Neuron (in vitro differentiated cells): ENCODE results near the gene FOXC2.

Source experiments
- H2AFZ ChIP-seq: one replicate; pipeline ENCODE4 v1.6.1; 2013; ENCODE audit warnings: low read depth, mild to moderate bottlenecking, inconsistent platforms, low read length, moderate library complexity
- H3K27me3 ChIP-seq: one replicate; pipeline ENCODE4 v1.6.1; 2013; ENCODE audit warnings: low read length; ENCODE audit not compliant: insufficient read depth
- H3K36me3 ChIP-seq: one replicate; pipeline ENCODE4 v1.6.1; 2013; ENCODE audit warnings: low read length; ENCODE audit not compliant: insufficient read depth
- H3K4me1 ChIP-seq: one replicate; pipeline ENCODE4 v1.6.1; 2013; ENCODE audit warnings: low read length; ENCODE audit not compliant: insufficient read depth
- H3K4me3 ChIP-seq: 2 replicates; pipeline ENCODE4 v1.5.1; 2013; ENCODE audit warnings: mild to moderate bottlenecking, low read length, moderate library complexity
- H3K9me3 ChIP-seq: one replicate; pipeline ENCODE4 v1.6.1; 2013; ENCODE audit warnings: low read length

The FOXC2 gene

DNA sequence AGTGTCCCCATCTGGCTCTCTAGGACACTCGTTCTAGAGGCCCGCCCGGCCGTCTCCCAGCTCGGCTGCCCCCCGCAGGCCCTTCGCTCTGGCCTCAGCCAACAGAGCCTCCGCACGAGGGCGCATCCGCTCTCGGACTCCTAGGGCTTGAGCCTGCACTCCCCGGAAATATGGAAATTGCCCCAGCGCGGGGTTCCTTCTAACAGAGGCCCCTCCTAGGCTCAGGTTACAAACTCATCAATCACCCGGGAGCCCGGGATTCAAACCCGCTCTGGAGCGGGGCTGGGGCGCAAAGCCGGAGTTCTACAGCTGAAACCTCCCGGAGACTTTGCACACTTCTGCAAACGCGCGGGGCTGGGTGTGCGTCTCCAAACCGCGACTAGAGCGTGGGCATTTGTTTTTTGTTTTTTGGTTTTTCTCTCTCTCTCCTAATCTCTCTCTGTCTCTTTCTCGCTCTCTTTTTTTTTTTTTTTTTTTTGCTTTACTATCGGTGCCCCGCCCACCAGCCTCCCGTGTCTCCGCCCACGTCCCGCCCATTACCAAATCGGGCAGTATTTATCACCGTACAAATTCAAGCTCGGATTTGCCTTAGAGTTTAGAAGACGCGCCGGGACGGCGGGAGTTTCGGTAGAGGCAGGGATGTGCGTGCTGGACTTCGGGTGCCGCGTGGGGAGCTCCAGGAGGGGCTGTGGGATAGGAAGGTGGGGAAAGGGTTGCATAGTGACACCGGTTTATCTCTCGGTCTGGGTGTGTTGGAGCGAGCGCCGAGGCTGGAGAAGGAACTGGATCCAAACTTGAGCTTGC, 9.3 kb downstream of the FOXC2 start:
- Histone ChIP-seq H2AFZ (no peak overlapping the region), H3K4me3 (no peak overlapping the region), H3K36me3 (no peaks in the 10 kb centered on the region), H3K27me3 (peaks cover 99% of the 10 kb centered on the region), H3K9me3 (no peaks in the 10 kb centered on the region), H3K4me1 (no peaks in the 10 kb centered on the region)

DNA sequence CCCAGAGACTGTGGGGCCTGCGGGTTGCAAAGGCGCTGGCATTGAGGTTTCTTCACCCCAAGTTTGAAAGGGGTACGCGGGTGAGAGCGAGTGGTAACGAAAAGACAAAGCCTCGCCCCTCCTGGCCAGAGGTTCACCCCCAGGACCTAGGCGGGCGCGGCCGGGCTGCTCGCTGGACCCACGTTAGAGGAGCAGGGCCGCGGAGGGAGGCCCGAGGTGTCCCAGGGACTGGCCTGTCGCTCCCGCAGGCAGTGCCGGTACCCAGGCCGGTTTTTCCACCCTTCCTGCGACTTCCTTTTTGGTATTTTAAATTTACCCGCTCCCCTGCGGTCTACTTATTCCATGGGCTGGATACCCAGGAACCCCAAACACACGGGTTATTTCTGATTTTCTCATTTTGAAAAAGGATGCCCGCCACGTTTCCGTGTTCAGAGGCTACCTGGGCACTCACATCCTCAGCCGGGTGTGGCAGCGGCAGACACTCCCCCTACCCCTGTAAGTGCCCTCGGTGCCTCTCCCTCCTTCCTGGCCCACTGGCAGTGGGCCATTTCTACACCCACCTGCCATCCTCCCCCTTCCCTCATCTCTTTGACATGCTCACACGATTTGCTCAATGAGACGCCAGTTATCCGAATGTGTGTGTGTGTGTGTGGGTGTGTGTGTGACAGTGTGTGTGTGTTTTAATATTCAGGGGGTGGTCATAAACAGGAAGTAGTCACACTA, 10.1 kb downstream of the FOXC2 start:
- Histone ChIP-seq H2AFZ (no peak overlapping the region), H3K36me3 (no peaks in the 10 kb centered on the region), H3K4me3 (no peak overlapping the region), H3K9me3 (no peaks in the 10 kb centered on the region), H3K27me3 (peaks cover 99% of the 10 kb centered on the region), H3K4me1 (no peaks in the 10 kb centered on the region)

DNA sequence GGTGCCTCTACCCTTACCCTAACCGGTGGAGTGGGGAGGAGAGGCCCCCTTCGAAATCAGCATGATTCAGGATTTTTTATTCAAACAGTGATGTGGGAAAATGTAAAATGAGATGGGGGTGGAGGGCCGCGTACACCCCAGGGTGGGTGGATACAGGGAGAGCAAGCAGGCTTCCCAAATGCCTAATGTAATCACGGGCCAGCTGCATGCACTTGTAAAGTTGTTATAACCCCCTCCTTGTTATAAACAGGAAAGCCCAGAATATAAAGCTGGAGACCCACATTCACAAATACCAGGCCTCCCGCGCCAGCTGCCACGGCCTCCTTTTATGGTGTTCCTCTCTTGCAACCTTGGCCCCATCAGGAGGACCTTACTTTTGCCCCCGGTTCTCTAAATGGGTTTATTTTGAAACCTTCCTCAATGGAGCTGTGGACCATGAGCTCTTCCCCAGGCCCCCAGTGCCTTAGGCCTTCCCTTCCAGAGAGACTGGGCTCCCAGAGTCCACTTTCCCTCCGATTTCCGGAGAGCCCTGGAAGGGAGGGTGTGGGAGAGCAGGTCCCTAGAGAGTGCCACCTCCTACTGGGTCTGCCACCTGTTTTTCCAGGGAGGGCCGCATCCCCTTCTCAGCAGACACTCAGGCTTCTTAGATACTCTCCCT, 10.8 kb downstream of the FOXC2 start:
- peaks cover 96% of the 10 kb centered on the region for H3K27me3 ChIP-seq

DNA sequence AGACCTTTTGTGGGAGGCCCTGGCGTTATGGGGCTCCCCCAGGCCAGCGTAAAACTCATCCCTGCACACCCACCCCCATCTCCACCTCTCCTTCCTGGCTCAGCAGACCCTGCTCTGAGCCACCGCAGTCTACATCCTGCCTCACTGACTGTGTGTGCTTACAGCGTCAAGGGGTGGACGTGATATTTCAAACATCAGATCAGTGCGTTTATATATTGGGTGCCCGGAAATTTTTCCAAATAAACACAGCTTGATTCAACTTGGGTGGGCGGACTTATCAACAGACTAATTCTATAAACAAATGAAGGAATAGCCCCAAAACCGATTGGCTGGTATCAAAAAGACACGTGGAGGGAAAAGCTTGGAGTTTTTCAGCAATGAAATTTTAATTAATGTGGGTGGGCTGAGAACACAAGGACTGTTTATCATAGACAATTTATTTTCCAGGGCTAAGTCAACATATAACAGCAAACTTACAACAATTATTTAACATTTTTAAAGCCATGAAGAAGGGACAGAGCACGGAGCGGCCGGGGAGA, 11.5 kb downstream of the FOXC2 start, which contains the start of gene FOXL1:
TSS of gene FOXL1 (plus strand) at position 489 of the 539 bp plus-strand sequence. CDS start 175 bp downstream, outside the sequence.
- Histone ChIP-seq H3K36me3 (no peaks in the 10 kb centered on the region), H3K27me3 (peaks cover 95% of the 10 kb centered on the region), H3K9me3 (no peaks in the 10 kb centered on the region), H2AFZ (no peak within 1 kb of the TSS), H3K4me3 (no peak within 1 kb of the TSS), H3K4me1 (no peaks in the 10 kb centered on the region)

More for the DNA sequence above, 10.8 kb downstream of the FOXC2 start:
- no peaks in the 10 kb centered on the region for H3K4me1 ChIP-seq
- H3K9me3 ChIP-seq: no peaks in the 10 kb centered on the region
- no peak overlapping the region for H3K4me3 ChIP-seq
- no peaks in the 10 kb centered on the region for H3K36me3 ChIP-seq
- H2AFZ ChIP-seq: no peak overlapping the region

DNA sequence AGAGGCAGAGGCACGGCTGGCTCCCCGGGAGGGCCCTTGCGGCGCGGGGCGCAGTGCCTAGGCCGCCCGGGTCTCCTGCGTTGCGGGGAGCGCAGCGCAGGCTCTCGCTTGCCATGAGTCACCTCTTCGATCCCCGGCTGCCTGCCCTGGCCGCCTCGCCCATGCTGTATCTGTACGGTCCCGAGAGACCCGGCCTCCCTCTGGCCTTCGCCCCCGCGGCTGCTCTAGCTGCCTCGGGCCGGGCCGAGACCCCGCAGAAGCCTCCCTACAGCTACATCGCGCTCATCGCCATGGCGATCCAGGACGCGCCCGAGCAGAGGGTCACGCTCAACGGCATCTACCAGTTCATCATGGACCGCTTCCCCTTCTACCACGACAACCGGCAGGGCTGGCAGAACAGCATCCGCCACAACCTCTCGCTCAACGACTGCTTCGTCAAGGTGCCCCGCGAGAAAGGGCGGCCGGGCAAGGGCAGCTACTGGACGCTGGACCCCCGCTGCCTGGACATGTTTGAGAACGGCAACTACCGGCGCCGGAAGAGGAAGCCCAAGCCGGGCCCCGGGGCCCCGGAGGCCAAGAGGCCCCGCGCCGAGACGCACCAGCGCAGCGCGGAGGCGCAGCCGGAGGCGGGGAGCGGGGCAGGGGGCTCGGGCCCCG, 12.1 kb downstream of the FOXC2 start:
- Histone ChIP-seq H3K36me3 (no peaks in the 10 kb centered on the region), H2AFZ (no peak overlapping the region), H3K9me3 (no peaks in the 10 kb centered on the region), H3K27me3 (peaks cover 89% of the 10 kb centered on the region), H3K4me3 (no peak overlapping the region), H3K4me1 (no peaks in the 10 kb centered on the region)

DNA sequence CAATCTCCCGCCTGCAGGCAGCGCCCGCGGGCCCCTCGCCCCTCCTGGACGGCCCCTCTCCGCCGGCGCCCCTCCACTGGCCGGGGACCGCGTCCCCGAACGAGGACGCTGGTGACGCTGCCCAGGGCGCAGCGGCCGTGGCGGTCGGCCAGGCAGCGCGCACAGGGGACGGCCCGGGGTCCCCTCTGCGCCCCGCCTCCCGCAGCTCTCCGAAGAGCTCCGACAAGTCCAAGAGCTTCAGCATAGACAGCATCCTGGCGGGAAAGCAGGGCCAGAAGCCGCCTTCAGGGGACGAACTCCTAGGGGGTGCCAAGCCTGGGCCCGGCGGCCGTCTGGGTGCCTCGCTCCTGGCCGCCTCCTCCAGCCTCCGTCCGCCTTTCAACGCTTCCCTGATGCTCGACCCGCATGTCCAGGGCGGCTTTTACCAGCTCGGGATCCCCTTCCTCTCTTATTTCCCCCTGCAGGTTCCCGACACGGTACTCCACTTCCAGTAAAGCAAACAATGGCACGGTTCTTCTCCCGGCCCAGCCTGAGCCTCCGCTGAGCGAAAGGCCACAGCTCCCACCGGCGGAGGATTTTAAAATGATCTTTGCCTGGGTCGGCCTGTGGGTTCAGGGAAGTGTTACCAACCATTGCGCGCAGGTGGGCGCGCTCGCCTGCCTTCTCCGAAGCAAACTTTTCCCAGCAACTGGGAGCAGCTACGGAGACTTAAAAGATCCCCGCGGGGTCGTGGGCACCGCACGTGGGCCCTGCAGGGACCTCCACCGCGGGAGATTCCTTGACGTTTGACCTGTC, 12.8 kb downstream of the FOXC2 start:
- Histone ChIP-seq H3K9me3 (no peaks in the 10 kb centered on the region), H2AFZ (no peak overlapping the region), H3K4me1 (no peaks in the 10 kb centered on the region), H3K36me3 (no peaks in the 10 kb centered on the region), H3K4me3 (no peak overlapping the region), H3K27me3 (peaks cover 88% of the 10 kb centered on the region)

DNA sequence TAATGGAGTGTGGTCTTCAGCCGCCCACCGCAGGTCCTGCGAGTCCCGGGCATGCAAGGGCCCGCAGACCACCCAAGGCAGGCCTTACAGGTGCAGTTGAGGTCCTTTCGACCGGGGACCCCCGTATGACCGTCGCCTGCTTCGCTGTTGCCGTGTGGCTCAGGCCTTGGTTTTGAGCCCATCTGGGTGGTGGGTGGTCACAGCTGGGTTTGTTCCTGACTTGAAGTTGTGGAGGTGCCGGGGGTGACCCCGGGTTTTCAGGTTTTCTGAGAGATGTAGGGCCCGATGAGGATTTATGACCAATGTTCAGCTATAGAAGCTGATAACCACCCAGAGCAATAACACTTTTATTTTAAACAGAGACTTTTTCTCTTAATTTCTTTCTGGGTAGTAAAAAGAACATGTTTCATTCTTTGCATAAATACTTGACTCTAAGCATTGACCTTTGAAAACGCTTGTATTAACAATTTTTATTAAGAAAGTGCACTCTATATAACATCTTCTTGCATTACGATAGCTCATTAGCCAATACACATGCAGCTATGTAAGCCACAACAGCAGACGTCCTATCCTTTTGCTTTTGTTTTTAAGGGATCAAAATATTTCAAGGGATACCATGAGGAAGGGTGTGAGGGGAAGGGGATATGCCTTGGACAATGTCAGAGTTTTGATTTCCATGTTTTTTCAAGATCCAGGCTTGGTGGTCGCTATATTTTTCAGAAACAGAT, 13.6 kb downstream of the FOXC2 start:
- no peaks in the 10 kb centered on the region for H3K4me1 ChIP-seq
- no peak overlapping the region for H2AFZ ChIP-seq
- peaks cover 85% of the 10 kb centered on the region for H3K27me3 ChIP-seq
- no peaks in the 10 kb centered on the region for H3K9me3 ChIP-seq
- H3K4me3 ChIP-seq: no peak overlapping the region
- no peaks in the 10 kb centered on the region for H3K36me3 ChIP-seq

DNA sequence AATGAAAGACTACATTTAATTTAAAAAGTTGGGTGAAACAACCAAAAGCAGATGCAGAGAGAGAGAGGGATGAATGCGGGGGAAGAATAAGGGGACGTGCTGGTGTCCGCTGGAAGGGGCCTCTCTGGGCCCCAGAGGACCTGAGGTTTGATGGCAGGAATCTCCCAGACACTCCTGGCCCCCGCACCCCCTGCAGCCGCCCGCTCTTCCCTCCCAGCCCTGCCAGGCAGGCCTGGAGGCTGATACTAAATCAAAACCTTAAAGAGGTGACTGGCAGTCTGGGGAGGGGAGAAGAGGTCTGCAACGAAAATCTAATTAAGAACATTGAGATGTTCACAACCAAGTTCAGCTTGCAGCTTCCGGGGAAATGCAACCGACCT, 14.2 kb downstream of the FOXC2 start:
- Histone ChIP-seq H3K9me3 (no peaks in the 10 kb centered on the region), H3K4me1 (no peaks in the 10 kb centered on the region), H3K4me3 (no peak overlapping the region), H2AFZ (no peak overlapping the region), H3K36me3 (no peaks in the 10 kb centered on the region), H3K27me3 (peaks cover 85% of the 10 kb centered on the region)

DNA sequence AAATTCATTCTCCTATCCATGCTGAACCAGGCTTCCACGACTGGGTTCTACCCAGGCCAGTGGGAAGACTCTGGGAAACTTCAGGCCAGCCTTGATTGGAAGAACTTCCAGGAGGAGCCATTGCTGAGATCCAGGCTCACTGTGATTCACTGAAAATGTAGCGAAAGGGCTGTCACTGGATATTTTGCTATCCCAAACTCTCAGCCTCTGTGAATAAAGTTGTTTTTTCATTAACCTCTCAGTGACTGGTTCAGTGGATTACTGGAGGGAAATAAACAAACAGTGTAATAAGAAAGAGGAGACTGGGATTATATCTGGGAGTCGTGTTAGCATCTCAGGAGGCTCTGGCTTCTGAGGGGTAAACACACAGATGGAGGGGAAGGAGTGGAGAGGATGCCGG, 14.8 kb downstream of the FOXC2 start:
- no peaks in the 10 kb centered on the region for H3K9me3 ChIP-seq
- peaks cover 80% of the 10 kb centered on the region for H3K27me3 ChIP-seq
- no peaks in the 10 kb centered on the region for H3K36me3 ChIP-seq
- H3K4me1 ChIP-seq: no peaks in the 10 kb centered on the region
- H3K4me3 ChIP-seq: no peak overlapping the region
- H2AFZ ChIP-seq: no peak overlapping the region

DNA sequence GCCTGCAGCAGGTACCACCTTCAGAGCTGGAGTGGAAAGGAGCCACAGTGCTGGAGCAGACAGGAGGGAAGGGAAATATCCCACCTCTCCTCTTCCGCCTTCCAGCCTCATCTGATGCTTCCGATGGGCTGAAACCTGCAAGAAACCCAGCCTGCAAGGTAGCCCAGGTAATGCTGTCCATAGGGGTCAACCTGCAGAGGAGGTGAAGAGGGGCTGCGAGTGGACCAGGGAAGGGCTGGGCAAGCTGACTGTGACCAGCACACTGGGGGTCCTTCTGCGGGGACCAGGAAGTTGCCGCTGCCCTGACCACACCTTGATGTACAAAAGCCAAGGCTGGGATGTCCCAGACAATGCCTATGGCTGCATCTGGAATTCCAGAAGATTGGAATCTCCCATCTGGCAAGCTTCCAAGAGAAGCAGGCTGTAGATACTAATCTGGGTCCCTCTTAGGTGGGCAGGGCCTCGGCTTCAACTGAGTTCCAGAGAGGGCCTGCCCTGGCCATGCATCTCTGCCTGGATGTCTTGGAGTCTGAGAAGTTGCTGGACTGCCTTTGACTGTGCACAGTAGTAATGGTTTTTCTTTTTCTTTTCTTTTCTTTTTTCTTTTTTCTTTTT, 17.5 kb downstream of the FOXC2 start:
- Histone ChIP-seq H3K4me3 (no peak overlapping the region), H2AFZ (no peak overlapping the region), H3K27me3 (peaks cover 54% of the 10 kb centered on the region)

More for the DNA sequence above, 17.5 kb downstream of the FOXC2 start:
- Histone ChIP-seq H3K36me3 (no peaks in the 10 kb centered on the region), H3K4me1 (no peaks in the 10 kb centered on the region), H3K9me3 (no peaks in the 10 kb centered on the region)
